ENCODE results near the gene MAOA.
"Not testable (repeated sequence)": the region's sequence is repeated elsewhere in the genome, so short reads cannot be mapped to it uniquely, and the experiment has no call there.

MAOA gene

DNA sequence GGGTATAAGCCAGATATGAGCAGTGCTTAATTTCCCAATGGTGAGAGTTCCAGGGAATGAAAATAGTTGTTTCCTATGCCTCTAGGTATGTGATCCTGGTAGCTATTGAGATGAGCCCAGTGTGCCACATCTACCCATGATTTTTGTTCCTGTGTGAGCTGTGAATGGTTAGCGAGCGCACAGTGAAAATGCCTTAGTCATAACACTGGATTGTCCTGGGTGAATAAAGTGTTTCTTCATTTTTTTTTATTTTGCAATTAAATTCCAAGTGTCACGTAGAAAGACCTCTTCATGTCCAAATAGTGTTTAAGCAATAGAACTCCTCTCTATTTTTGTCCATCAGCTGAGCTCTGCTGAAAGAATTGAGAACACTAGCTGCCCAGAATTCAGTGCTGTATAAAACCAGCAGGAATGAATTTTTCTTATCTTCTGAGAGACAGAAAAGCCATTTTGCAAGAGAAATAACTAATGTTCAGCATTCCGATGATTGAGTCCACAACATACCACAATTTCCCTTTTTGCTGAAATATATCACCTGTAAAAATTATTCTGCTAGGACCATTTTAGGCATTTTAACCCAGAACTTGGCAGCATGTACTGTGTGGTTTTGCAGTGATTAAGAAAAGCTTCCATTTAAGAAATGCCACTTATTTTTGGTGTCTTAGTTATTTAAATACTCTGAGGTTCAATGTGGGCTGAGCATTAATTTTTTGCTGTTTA is 5.6 kb downstream of the MAOA start:
- TF ChIP-seq CTCF (IDR thresholded peaks at IDR 0.05; ENCODE audit: borderline replicate concordance, insufficient read depth, low read depth, low read length): no peak
- H3K4me3 ChIP-seq (ENCODE audit: low read depth, low read length): no peak overlapping the region

DNA sequence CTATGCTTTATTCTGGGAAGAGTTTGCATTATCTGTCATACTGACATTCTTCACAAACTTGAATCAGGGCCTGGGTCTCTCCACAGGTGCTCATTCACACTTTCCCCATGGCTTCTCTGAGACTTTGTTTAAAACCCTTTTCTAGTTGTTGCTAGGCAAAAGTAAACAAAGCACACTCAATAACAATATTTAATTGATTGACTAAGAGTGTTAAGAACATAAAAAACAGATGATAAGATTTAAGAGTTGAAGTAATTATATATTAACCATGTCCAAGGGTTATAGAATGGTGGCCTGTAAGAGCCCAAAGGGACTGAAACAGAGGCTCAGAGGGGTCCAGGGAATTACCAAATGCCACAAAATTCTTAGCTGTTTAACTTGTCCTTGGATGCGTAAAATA is 7.1 kb downstream of the MAOA start:
- no peak overlapping the region for H3K4me3 ChIP-seq (ENCODE audit: low read depth, low read length)
- no peak for TF ChIP-seq CTCF (IDR thresholded peaks at IDR 0.05; ENCODE audit: borderline replicate concordance, insufficient read depth, low read depth, low read length)

GRCh38 chrX:43664258-43664657 is 8.2 kb downstream of the MAOA start:
- H3K4me3 ChIP-seq (ENCODE audit: low read depth, low read length): no peak overlapping the region
- TF ChIP-seq CTCF (IDR thresholded peaks at IDR 0.05; ENCODE audit: borderline replicate concordance, insufficient read depth, low read depth, low read length): no peak

GRCh38 chrX:43664708-43665107 is 8.6 kb downstream of the MAOA start:
- no peak overlapping the region for H3K4me3 ChIP-seq (ENCODE audit: low read depth, low read length)
- no peak for TF ChIP-seq CTCF (IDR thresholded peaks at IDR 0.05; ENCODE audit: borderline replicate concordance, insufficient read depth, low read depth, low read length)

DNA sequence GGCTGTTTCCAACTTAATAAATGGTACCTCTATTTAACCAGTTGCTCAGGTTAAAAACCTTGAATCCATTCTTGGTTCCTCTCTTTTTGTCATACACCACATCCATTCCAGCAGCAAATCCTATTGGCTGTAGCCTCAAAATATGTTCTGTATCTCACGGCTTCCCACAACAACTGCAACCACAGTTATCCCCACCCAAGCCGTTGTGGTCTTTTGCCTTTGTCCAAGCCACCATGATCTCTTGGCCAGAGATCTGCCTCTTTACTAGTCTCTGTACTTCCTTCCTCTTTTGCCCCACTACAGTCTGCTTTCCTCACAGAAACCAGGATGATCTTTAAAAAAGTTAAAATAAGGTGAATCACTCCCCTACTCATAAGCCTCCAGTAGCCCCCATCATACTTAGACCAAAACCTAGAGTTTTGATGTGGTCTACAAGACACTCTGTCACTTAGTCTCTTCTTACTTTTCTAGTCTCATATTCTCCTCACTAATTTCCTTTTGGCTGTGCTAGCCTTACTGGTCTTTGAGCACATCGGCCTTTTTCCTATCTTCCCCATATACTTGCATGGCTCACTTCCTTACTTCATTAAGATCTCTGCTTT is 10.3 kb downstream of the MAOA start:
- no peak overlapping the region for H3K4me3 ChIP-seq (ENCODE audit: low read depth, low read length)
- no peak for TF ChIP-seq CTCF (IDR thresholded peaks at IDR 0.05; ENCODE audit: borderline replicate concordance, insufficient read depth, low read depth, low read length)

GRCh38 chrX:43675965-43676628 is 20.0 kb downstream of the MAOA start:
- H3K4me3 ChIP-seq (ENCODE audit: low read depth, low read length): not testable (repeated sequence)

- H3K4me3 ChIP-seq (ENCODE audit: low read depth, low read length): no peak overlapping the region
- TF ChIP-seq CTCF (IDR thresholded peaks at IDR 0.05; ENCODE audit: borderline replicate concordance, insufficient read depth, low read depth, low read length): no peak
Measured at GRCh38 chrX:43676971-43677572, 21.0 kb downstream of the MAOA start.
